Measurements from ENCODE around the gene GJB4.

DNA sequence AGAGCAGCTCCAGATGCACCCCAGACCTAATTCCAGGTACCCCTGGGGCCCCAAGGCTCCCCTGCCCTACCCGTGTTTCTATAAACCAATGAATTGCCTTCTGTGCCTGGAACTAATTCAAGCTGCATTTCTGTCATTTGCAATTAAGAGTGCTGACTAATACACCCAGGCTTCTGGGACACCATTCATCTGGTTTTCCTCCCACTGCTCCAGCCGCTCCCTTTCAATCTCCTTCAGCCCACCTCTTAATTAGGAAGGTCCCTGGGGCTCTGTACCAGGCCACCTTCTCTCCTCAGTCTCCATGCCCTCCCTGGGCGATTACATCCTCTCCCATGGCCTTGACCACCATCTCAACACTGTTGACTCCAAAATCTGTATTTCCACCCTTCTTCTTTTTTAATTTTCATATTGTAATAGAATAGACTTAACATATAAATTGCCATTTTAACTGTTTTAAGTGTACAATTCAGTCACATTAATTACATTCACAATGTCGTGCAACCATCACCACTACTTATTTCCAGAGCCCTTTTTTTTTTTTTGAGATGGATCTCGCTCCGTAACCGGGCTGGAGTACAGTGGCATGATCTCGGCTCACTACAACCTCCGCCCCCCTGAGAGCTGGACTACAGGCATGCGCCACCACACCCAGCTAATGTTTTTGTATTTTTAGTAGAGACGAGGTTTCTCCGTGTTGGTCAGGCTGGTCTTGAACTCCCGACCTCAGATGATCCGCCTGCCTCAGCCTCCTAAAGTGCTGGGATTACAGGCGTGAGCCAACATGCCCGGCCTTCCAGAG is 12.2 kb downstream of the GJB4 start:
- TF ChIP-seq FOXM1 (IDR thresholded peaks at IDR 0.05; ENCODE audit: low read depth) (no peak), POLR2AphosphoS5 (IDR thresholded peaks at IDR 0.05; ENCODE audit: low read depth, low read length) (no peak)
